Ectodermal cell (in vitro differentiated cells): ENCODE results near the gene CLIP3.

ENCODE experiments used
- H3K27ac ChIP-seq: 2 replicates; pipeline ENCODE4 v1.7.0; 2013; ENCODE audit warnings: mild to moderate bottlenecking, low read depth, low read length; ENCODE audit not compliant: insufficient read depth, poor library complexity, severe bottlenecking
- H3K27me3 ChIP-seq: 2 replicates; pipeline ENCODE4 v1.7.0; 2013; ENCODE audit warnings: mild to moderate bottlenecking, low read length; ENCODE audit not compliant: insufficient read depth, control insufficient read depth, poor library complexity, severe bottlenecking
- H3K36me3 ChIP-seq: one replicate; pipeline ENCODE4 v1.7.0; 2013; ENCODE audit warnings: low read length; ENCODE audit not compliant: control insufficient read depth, insufficient read depth
- H3K4me1 ChIP-seq: one replicate; pipeline ENCODE4 v1.7.0; 2013; ENCODE audit warnings: low read length; ENCODE audit not compliant: control insufficient read depth, insufficient read depth
- H3K4me3 ChIP-seq: 2 replicates; pipeline ENCODE4 v1.7.0; 2013; ENCODE audit warnings: low read depth, low read length, control low read depth; ENCODE audit not compliant: insufficient read depth
- H3K9me3 ChIP-seq: 2 replicates; pipeline ENCODE4 v1.7.0; 2013; ENCODE audit warnings: mild to moderate bottlenecking, low read length, moderate library complexity; ENCODE audit not compliant: control insufficient read depth
- WGBS, 2 experiments: methylation state at CpG; one replicate each; pipeline ENCODE4 v1.1.7; 2013; ENCODE audit warnings: missing lambda C conversion rate in 2 of 2; 5-methylcytosine and 5-hydroxymethylcytosine counted together

Gene CLIP3

DNA sequence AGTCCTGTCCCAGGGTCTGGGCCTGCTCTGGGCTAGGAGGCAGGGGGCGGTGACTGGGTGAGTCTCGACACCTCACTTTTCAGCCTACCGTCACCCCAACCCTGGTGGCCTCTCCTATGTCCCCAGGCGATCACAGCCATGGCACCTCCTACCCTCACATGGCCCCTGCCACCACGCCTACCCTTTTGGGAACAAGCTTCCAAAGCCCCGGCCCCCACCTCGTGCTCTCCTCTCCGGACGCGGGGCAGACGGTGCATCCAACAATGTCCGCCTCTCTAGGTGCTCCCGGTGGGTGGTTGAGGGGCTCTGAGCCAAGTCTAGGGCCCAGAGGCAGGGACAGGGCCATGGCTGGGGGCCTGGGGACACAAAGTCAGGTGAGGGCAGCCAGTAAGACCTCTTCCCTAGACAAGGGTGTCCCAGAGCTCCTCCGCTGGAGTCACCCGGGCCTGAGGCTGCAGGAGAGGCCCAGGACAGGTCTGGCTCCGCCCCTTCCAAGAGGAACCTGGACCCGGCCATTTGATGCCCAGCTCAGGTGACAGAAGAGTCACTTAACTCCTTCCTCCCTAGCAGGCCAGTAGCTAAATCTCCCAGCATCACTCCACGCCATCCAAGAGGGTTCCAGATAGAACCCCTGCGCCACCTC lies 24.2 kb downstream of the CLIP3 start, which contains the start of gene SYNE4:
Gene SYNE4 (minus strand): TSS at position 478 of the 643 bp plus-strand sequence. CDS start 132 bp downstream, at position 346.
- Histone ChIP-seq H3K27me3 (no peaks in the 10 kb centered on the region), H3K27ac (no peak within 1 kb of the TSS), H3K4me3 (peak within 1 kb of the TSS; percentile 37), H3K36me3 (no peaks in the 10 kb centered on the region), H3K4me1 (peaks cover 6% of the 10 kb centered on the region), H3K9me3 (no peaks in the 10 kb centered on the region)
- WGBS, 2 experiments = 44 to 54% methylated on average over 19 of the region's 19 CpGs

DNA sequence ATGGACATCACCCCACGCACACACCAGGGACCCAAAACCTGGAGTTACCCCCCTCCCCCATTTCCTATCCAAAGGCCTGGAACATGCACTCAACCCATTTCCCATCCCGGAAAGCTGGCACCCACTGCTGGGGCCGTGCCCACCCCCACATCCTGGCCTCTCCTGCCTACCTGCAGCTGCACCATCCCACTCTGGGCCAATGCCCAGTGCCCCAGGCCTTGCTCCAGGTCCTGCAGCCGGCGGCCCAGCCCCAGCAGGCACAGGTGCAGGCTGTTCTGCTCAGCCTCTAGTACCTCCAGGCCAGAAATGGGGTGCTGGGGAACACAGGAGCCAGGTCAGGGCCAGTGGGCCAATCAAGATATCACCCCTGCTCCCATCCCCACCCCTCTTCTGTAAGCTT lies 25.7 kb downstream of the CLIP3 start:
- no peaks in the 10 kb centered on the region for H3K36me3 ChIP-seq
- no peak overlapping the region for H3K27ac ChIP-seq
- H3K4me1 ChIP-seq = peaks cover 6% of the 10 kb centered on the region
- H3K4me3 ChIP-seq = no peak overlapping the region
- H3K27me3 ChIP-seq = no peaks in the 10 kb centered on the region
- WGBS, 2 experiments = 91 to 94% methylated on average over 5 of the region's 5 CpGs
- no peaks in the 10 kb centered on the region for H3K9me3 ChIP-seq

DNA sequence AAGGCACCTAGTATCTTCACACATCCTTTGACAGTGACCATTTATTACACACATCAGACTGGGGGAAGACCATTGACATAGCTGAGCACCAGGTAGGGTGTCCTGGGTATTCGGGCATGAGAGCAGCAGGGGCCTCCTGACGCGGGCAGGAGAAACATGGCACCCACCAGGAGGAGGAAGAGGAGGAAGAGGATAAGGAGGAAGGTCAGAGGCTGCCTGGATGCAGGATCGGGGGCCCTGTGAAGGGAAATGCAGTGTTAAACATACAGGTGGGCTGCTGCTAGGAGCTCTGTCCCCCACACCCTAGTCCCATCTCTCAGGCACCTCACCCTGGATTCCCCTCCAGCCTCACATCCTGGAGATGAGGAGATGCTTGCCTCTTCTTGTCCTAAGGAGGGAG lies 29.4 kb downstream of the CLIP3 start:
- 96 to 99% methylated on average over 4 of the region's 4 CpGs for WGBS, 2 experiments
- H3K4me3 ChIP-seq = no peak overlapping the region
- no peaks in the 10 kb centered on the region for H3K36me3 ChIP-seq

DNA sequence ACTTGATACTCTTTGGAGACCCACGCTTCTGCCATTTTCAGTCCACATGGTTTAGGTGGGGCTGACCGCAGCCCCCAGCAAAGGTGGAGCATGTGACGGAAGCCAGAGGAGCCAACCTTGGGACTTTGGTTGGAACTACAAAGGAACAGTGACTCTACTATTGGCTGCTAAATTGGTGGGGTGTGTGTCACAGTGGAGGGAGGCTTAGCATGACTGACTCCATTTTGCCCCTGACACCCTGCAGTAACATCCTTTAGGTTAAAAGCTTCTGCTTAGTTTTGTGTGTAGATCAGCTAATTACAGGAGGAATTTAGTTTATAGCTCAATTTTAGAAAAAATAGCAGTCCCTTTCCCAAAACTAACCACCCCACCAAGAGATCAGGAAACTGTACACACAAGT lies 31.1 kb downstream of the CLIP3 start:
- H3K9me3 ChIP-seq = no peaks in the 10 kb centered on the region
- H3K36me3 ChIP-seq = no peaks in the 10 kb centered on the region
- H3K4me1 ChIP-seq = no peaks in the 10 kb centered on the region
- no peak overlapping the region for H3K27ac ChIP-seq
- no peaks in the 10 kb centered on the region for H3K27me3 ChIP-seq
- H3K4me3 ChIP-seq = no peak overlapping the region
- 98 to 100% methylated on average over 3 of the region's 3 CpGs for WGBS, 2 experiments

More for the DNA sequence above, 29.4 kb downstream of the CLIP3 start:
- no peaks in the 10 kb centered on the region for H3K4me1 ChIP-seq
- no peaks in the 10 kb centered on the region for H3K27me3 ChIP-seq
- H3K9me3 ChIP-seq = no peaks in the 10 kb centered on the region
- no peak overlapping the region for H3K27ac ChIP-seq

DNA sequence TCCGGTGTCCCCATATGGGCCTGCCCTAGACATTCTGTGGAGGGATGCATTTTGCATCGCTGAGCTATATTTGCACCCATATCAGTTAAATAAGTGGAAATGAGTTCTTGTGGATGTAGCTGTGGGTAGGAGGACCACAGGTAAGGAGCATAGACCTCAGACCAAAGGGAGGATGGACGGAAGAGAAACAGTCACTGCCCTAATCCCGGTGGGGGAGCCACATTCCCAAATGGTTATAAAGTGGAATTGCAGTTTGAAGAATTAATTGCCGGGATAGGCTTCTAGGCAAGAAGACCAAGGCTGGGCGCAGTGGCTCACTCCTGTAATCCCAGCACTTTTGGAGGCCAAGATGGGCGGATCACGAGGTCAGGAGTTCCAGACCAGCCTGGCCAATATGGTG lies 35.9 kb downstream of the CLIP3 start:
- H3K4me1 ChIP-seq = peaks cover 7% of the 10 kb centered on the region
- no peaks in the 10 kb centered on the region for H3K9me3 ChIP-seq
- no peaks in the 10 kb centered on the region for H3K27me3 ChIP-seq
- H3K27ac ChIP-seq = no peak overlapping the region
- 92 to 94% methylated on average over 8 of the region's 8 CpGs for WGBS, 2 experiments
- no peak overlapping the region for H3K4me3 ChIP-seq
- no peaks in the 10 kb centered on the region for H3K36me3 ChIP-seq

DNA sequence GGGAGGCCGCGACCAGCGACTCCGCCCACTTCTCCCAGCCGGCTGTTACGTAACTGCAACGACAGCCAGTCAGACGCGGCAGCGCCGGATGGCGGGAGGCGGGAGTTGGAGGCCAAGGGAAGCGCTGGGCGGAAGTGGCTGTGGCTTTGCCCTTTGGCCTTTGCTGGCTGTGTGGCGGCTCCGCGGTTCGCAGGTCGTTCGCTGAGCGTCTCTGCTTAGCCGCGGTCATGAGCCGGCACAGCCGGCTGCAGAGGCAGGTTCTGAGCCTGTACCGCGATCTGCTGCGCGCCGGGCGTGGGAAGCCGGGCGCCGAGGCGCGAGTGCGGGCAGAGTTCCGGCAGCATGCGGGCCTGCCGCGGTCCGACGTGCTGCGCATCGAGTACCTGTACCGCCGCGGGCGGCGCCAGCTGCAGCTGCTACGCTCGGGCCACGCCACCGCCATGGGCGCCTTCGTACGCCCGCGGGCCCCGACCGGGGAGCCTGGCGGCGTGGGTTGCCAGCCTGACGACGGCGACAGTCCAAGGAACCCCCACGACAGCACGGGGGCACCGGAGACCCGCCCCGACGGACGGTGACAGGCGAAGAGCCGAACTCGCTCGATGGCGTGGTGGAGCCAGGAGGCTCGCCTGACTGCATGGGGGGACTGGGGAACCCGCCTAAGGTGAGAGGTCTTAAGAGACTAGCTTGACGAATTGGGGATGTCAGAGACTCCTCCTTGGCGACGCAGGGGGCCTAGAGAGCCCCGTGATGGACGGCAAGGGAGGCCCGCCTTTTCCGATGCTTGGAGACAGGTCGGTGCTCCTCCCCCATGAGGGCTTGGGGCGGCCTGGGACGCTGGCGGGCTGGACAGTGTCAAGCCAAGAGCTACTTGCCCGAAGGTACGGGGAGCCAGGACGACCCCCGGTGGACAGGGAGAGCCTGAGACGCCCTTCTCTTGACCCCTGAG lies 37.4 kb downstream of the CLIP3 start, which contains the start of gene SDHAF1:
Gene SDHAF1 (plus strand): TSS at position 141 of the 946 bp plus-strand sequence. CDS start 87 bp downstream, at position 228.
- peaks cover 7% of the 10 kb centered on the region for H3K4me1 ChIP-seq
- H3K27ac ChIP-seq = no peak within 1 kb of the TSS
- H3K36me3 ChIP-seq = no peaks in the 10 kb centered on the region
- peak within 1 kb of the TSS; percentile 88 for H3K4me3 ChIP-seq
- no peaks in the 10 kb centered on the region for H3K9me3 ChIP-seq
- 0 to 1% methylated on average over 97 of the region's 97 CpGs for WGBS, 2 experiments
- H3K27me3 ChIP-seq = no peaks in the 10 kb centered on the region

DNA sequence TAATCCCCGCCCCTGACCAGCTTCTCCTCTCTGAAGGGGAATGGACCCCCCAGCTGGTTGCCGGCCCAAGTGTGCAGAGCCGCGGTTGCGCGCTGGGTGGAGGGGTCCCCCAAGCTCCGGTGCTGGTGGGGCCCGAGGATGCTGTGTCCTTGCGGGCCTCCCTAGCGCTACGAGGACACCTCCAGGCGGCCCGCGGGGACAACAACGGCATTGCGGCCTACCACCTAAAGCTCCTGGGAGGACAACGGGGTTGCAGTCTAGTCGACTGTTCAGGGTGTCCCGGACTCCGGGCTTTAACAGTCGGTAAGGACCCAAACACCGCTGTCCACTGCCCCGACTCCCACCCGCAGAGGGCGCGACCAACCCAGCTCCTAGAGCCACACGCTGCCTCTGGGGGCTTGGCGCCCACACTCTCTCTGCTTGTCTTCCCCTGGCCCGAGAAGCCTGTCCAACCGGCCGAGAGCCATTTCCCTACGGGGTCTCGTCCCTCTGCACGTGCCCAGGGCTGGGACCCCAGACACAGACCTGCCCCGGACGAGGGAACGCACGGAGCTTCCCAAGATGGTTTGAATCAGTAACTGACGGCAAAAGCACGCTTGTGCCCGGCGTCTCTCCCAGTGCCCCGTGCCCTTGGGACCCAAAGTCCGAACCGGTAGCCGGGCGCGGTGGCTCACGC lies 38.6 kb downstream of the CLIP3 start:
- Histone ChIP-seq H3K4me1 (peaks cover 7% of the 10 kb centered on the region), H3K27ac (no peak overlapping the region), H3K9me3 (no peaks in the 10 kb centered on the region), H3K36me3 (no peaks in the 10 kb centered on the region), H3K27me3 (no peaks in the 10 kb centered on the region), H3K4me3 (no peak overlapping the region)
- WGBS, 2 experiments = 89 to 90% methylated on average over 49 of the region's 49 CpGs

DNA sequence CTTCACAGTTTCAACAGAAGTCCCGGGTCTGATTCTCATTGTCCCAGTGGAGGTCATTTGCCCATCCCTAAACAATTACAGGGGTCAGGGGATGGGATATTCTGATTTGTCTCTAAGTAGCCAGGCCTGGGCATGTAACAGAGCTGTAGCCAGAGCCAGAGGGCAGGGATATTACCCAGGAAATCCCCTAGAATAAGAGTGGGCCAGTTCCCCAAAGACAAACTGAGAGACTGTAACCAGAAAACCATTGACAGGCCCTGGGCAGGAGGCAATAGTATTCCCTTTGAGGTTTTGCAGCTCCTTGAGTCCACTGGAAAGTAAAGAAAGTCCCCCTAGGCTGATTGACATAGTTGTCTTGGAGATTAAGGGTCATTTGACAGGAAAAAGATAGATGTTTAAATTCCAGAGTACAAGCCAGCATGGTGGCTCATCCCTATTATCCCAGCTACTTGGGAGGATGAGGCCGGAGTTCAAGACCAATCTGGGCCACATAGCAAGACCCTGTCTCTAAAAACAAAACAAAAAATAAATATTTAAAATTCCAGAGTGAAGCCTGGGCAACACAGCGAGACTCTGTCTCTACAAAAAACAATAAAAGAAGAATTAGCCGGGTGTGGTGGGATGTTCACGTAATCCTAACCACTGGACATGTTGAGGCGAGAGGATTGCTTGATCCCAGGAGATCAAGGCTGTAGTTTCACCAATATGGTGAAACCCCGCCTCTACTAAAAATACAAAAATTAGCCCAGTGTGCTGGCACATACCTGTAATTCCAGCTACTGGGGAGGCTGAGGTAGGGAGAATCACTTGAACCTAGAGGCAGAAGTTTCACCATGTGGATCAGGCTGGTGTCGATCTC lies 39.5 kb downstream of the CLIP3 start:
- peaks cover 7% of the 10 kb centered on the region for H3K4me1 ChIP-seq
- WGBS, 2 experiments = 78 to 88% methylated on average over 8 of the region's 8 CpGs
- no peaks in the 10 kb centered on the region for H3K9me3 ChIP-seq
- peaks cover 6% of the 10 kb centered on the region for H3K27me3 ChIP-seq
- H3K27ac ChIP-seq = no peak overlapping the region
- H3K4me3 ChIP-seq = no peak overlapping the region
- H3K36me3 ChIP-seq = no peaks in the 10 kb centered on the region

DNA sequence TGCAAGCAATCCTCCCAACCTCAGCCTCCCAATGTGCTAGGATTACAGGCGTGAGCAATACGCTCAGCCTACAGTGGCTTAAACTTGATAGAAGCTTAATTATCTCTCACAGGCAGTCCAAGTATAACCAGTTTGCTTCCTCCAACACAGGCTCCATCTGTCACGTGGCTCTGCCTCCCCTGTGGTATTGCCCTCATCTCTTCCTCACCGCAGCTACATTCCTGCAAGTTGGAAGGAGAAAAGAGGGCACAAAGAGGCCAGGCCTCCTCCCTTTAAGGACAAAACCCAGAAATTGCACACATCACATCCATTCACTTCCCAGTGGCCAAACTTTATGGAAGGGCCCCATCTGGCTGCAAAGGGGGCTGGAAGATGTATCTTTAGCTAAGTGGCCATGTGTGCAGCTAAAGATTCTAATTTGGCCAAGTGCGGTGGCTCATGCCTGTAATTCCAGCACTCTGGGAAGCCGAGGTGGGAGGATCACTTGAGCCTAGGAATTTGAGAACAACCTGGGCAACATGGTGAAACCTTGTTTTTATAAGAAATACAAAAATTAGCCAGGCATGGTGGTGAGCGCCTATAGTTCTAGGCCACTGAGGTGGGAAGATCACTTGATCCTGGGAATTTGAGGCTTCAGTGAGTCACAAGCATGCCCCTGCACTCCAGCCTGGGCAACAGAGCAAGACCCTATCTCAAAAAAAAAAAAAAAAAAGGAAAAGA lies 40.8 kb downstream of the CLIP3 start:
- H3K36me3 ChIP-seq = no peaks in the 10 kb centered on the region
- H3K27ac ChIP-seq = no peak overlapping the region

More for the DNA sequence above, 40.8 kb downstream of the CLIP3 start:
- H3K4me1 ChIP-seq = peaks cover 8% of the 10 kb centered on the region
- 82 to 87% methylated on average over 7 of the region's 7 CpGs for WGBS, 2 experiments
- H3K4me3 ChIP-seq = no peak overlapping the region
- H3K9me3 ChIP-seq = no peaks in the 10 kb centered on the region
- peaks cover 19% of the 10 kb centered on the region for H3K27me3 ChIP-seq
